Endothelial cell (in vitro differentiated cells): ENCODE results near the gene SNAP23. TPM values are rescaled to one million over a fixed set of nuclear protein-coding genes. Genes with fewer than 3 reads are reported as not detected.

Source experiments
- DNase-seq: peaks from one replicate; pipeline ENCODE4 v3.0.0; 2021; ENCODE audit warnings: low spot score
- H3K27ac Mint-ChIP-seq: one replicate; pipeline ENCODE4 v1.8.0; 2021; ENCODE audit warnings: mixed read lengths, inconsistent platforms; ENCODE audit not compliant: unreplicated experiment
- H3K27me3 Mint-ChIP-seq: one replicate; pipeline ENCODE4 v1.8.0; 2021; ENCODE audit warnings: mild to moderate bottlenecking, moderate library complexity, mixed read lengths, inconsistent platforms; ENCODE audit not compliant: unreplicated experiment
- H3K36me3 Mint-ChIP-seq: one replicate; pipeline ENCODE4 v1.8.0; 2021; ENCODE audit warnings: mild to moderate bottlenecking, low read depth, mixed read lengths, inconsistent platforms; ENCODE audit not compliant: unreplicated experiment
- H3K4me1 Mint-ChIP-seq: one replicate; pipeline ENCODE4 v1.8.0; 2021; ENCODE audit warnings: mild to moderate bottlenecking, mixed read lengths, inconsistent platforms; ENCODE audit not compliant: unreplicated experiment
- H3K4me3 Mint-ChIP-seq: one replicate; pipeline ENCODE4 v1.8.0; 2021; ENCODE audit warnings: mild to moderate bottlenecking, mixed read lengths, inconsistent platforms; ENCODE audit not compliant: unreplicated experiment
- H3K9me3 Mint-ChIP-seq: one replicate; pipeline ENCODE4 v1.8.0; 2021; ENCODE audit warnings: mixed read lengths, inconsistent platforms; ENCODE audit not compliant: unreplicated experiment
- CTCF ChIP-seq: fragments of 200-600 bp; sonication (generic); IDR thresholded peaks from one replicate; pipeline ENCODE4 v1.5.0; 2021; ENCODE audit warnings: antibody characterized with exemption; ENCODE audit not compliant: unreplicated experiment
- long read RNA-seq: library from polyadenylated mRNA; unstranded; transcript quantifications from one replicate; pipeline ENCODE4 v2.0.0, GENCODE V29; 2020; ENCODE audit not compliant: unreplicated experiment
- total RNA-seq: library from RNA; stranded (reverse); fragmentation: NEBNext Ultra II Directional; extraction: Animal tissue kit (Norgen Biotek cat#: 25700); gene quantifications from one replicate; pipeline ENCODE4 v1.2.1, GENCODE V29; 2021; ENCODE audit not compliant: unreplicated experiment

SNAP23 gene
- total RNA-seq, result 121 TPM
- long read RNA-seq, transcript SNAP23-201 (8 exons, 2,687 nt), result major isoform, 64 of 82 reads
- long read RNA-seq, partial matches to known transcripts, result 4 of 82 reads
- long read RNA-seq, other reads (novel, unspliced or antisense), result 9 of 82 reads

- Mint-ChIP-seq H3K4me3 (peak within 1 kb of the TSS; percentile 99), H3K4me1 (peaks cover 68% of the 10 kb centered on the region), H3K9me3 (no peaks in the 10 kb centered on the region), H3K36me3 (peaks cover 9% of the 10 kb centered on the region), H3K27ac (peak within 1 kb of the TSS; percentile 96), H3K27me3 (peaks cover 10% of the 10 kb centered on the region)
- peak; percentile 89 for DNase-seq
- no peak for TF ChIP-seq CTCF
These were observed at the start of gene SNAP23 for GRCh38 chr15:42495361-42496212. SNAP23 (plus strand) TSS chr15:42495634; CDS start chr15:42511847, 16,213 bp downstream.

- no peak overlapping the region for H3K27ac Mint-ChIP-seq
- no peak overlapping the region for H3K4me3 Mint-ChIP-seq
These were observed 47.8 kb upstream of the SNAP23 start for GRCh38 chr15:42447599-42447998.

GRCh38 chr15:42448281-42448680 is 47.2 kb upstream of the SNAP23 start:
- no peak overlapping the region for H3K4me3 Mint-ChIP-seq
- no peaks in the 10 kb centered on the region for H3K27me3 Mint-ChIP-seq
- peaks cover 25% of the 10 kb centered on the region for H3K36me3 Mint-ChIP-seq

More at GRCh38 chr15:42447599-42447998, 47.8 kb upstream of the SNAP23 start:
- Mint-ChIP-seq H3K4me1 (no peaks in the 10 kb centered on the region), H3K27me3 (no peaks in the 10 kb centered on the region), H3K9me3 (no peaks in the 10 kb centered on the region), H3K36me3 (peaks cover 25% of the 10 kb centered on the region)
- no peak for TF ChIP-seq CTCF
- DNase-seq, result no peak

GRCh38 chr15:42449770-42450424 is 45.5 kb upstream of the SNAP23 start:
- no peak for TF ChIP-seq CTCF
- no peaks in the 10 kb centered on the region for H3K9me3 Mint-ChIP-seq
- DNase-seq, result no peak
- peaks cover 25% of the 10 kb centered on the region for H3K36me3 Mint-ChIP-seq
- no peak overlapping the region for H3K4me3 Mint-ChIP-seq
- no peak overlapping the region for H3K27ac Mint-ChIP-seq
- no peaks in the 10 kb centered on the region for H3K27me3 Mint-ChIP-seq
- H3K4me1 Mint-ChIP-seq, result no peaks in the 10 kb centered on the region

More at GRCh38 chr15:42448281-42448680, 47.2 kb upstream of the SNAP23 start:
- no peak for TF ChIP-seq CTCF
- Mint-ChIP-seq H3K4me1 (no peaks in the 10 kb centered on the region), H3K27ac (no peak overlapping the region), H3K9me3 (no peaks in the 10 kb centered on the region)
- DNase-seq, result no peak
